Urothelium cell line (cell line): ENCODE results near the gene FST.

ENCODE experiments used
- DNase-seq: peaks from one replicate; pipeline ENCODE4 v3.0.0; 2011; ENCODE audit warnings: low spot score, mixed read lengths
- FAIRE-seq: peaks from 2 replicates; lab custom pipeline; 2011; peaks lifted over from hg19 to GRCh38; lab: Jason Lieb, UNC

The FST gene

GRCh38 chr5:53480416-53481158 lies at the start of gene FST:
Gene FST, plus strand, starts transcription at chr5:53480629. Its CDS starts 163 bp downstream, at chr5:53480792.
- DNase-seq (peak; percentile 60), FAIRE-seq (no peak)

GRCh38 chr5:53431665-53432064 lies 48.8 kb upstream of the FST start:
- FAIRE-seq = no peak
- no peak for DNase-seq

- no peak for DNase-seq
- no peak for FAIRE-seq
Measured at GRCh38 chr5:53433026-53433425, 47.4 kb upstream of the FST start.

GRCh38 chr5:53434541-53434940 lies 45.9 kb upstream of the FST start:
- FAIRE-seq (no peak), DNase-seq (no peak)

- FAIRE-seq (no peak), DNase-seq (no peak)
Measured at GRCh38 chr5:53436480-53437191, 43.8 kb upstream of the FST start.

- DNase-seq (no peak), FAIRE-seq (no peak)
Measured at GRCh38 chr5:53438079-53438478, 42.4 kb upstream of the FST start.

- no peak for FAIRE-seq
- DNase-seq = peak; percentile 21
Measured at GRCh38 chr5:53438486-53439472, 41.6 kb upstream of the FST start.

GRCh38 chr5:53442961-53443360 lies 37.5 kb upstream of the FST start:
- DNase-seq = no peak
- FAIRE-seq = no peak

GRCh38 chr5:53445569-53445968 lies 34.9 kb upstream of the FST start:
- FAIRE-seq (no peak), DNase-seq (no peak)

- FAIRE-seq = no peak
- no peak for DNase-seq
Measured at GRCh38 chr5:53446908-53447307, 33.5 kb upstream of the FST start.

GRCh38 chr5:53448851-53449250 lies 31.6 kb upstream of the FST start:
- no peak for FAIRE-seq

GRCh38 chr5:53453898-53454718 lies 26.3 kb upstream of the FST start:
- no peak for FAIRE-seq
- no peak for DNase-seq

More at GRCh38 chr5:53448851-53449250, 31.6 kb upstream of the FST start:
- DNase-seq = no peak

- no peak for DNase-seq
- no peak for FAIRE-seq
Measured at GRCh38 chr5:53454719-53455000, 25.8 kb upstream of the FST start.

GRCh38 chr5:53456366-53456765 lies 24.1 kb upstream of the FST start:
- FAIRE-seq (no peak), DNase-seq (no peak)

GRCh38 chr5:53463909-53464621 lies 16.4 kb upstream of the FST start:
- FAIRE-seq (no peak), DNase-seq (no peak)

GRCh38 chr5:53464722-53465121 lies 15.7 kb upstream of the FST start:
- DNase-seq = no peak
- no peak for FAIRE-seq

- no peak for FAIRE-seq
- no peak for DNase-seq
Measured at GRCh38 chr5:53469946-53470687, 10.3 kb upstream of the FST start.

GRCh38 chr5:53472279-53472678 lies 8.2 kb upstream of the FST start:
- no peak for FAIRE-seq

More at GRCh38 chr5:53472279-53472678, 8.2 kb upstream of the FST start:
- DNase-seq = no peak
